Right lobe of liver (tissue), 6 donors: ENCODE results near the gene ASL. TPM values are rescaled to one million over a fixed set of nuclear protein-coding genes. Genes with fewer than 3 reads are reported as not detected.
"Not testable (repeated sequence)": the region's sequence is repeated elsewhere in the genome, so short reads cannot be mapped to it uniquely, and the experiment has no call there.

Experiments
- ATAC-seq, 4 donors: fragments of 200-7000 bp; cut with Tn5 transposase; one replicate each; pipeline ENCODE4 v1.9.1; 2020; ENCODE audit warnings: mild to moderate bottlenecking in 4 of 4, moderate library complexity in 4 of 4
- DNase-seq, 3 donors: peaks; one replicate each; pipeline ENCODE4 v3.0.0-alpha.2; 2020
- H3K27ac ChIP-seq, 3 donors: fragments of 200-600 bp; one replicate each; pipeline ENCODE4 v1.8.0; 2022
- H3K27me3 ChIP-seq, 2 donors: fragments of 200-600 bp; one replicate each; pipeline ENCODE4 v1.8.0; 2022
- H3K36me3 ChIP-seq, 4 donors: fragments of 200-600 bp; sonication (generic) in 1 of 4; one replicate each; pipeline versions ENCODE4 v1.5.1 to v1.8.0; 2017 to 2022; ENCODE audit warnings: control low read depth in 1 of 4
- H3K4me1 ChIP-seq, 4 donors: fragments of 200-600 bp; sonication (generic) in 1 of 4; one replicate each; pipeline versions ENCODE4 v1.5.1 to v1.8.0; 2017 to 2022; ENCODE audit warnings: control low read depth in 1 of 4
- H3K4me3 ChIP-seq, 3 donors: fragments of 200-600 bp; one replicate each; pipeline ENCODE4 v1.8.0; 2022
- H3K9me3 ChIP-seq, 4 donors: fragments of 200-600 bp; sonication (generic) in 1 of 4; one replicate each; pipeline versions ENCODE4 v1.5.1 to v1.8.0; 2017 to 2022; ENCODE audit warnings: control low read depth in 1 of 4
- POLR2A ChIP-seq: fragments of 450-650 bp; IDR thresholded peaks from one replicate; pipeline ENCODE4 v1.6.1; 2017; ENCODE audit warnings: antibody characterized with exemption, mild to moderate bottlenecking
- WGBS: methylation state at CpG from one replicate; pipeline ENCODE4 v1.1.6; 2018; ENCODE audit warnings: low coverage, low lambda C conversion rate; ENCODE audit not compliant: insufficient coverage; ENCODE audit errors: missing lambda C conversion rate; 5-methylcytosine and 5-hydroxymethylcytosine counted together
- intact Hi-C, 2 donors: fragments of 100-400 bp; cut with DNase I; formaldehyde crosslinking; loops; one replicate each; pipeline versions ENCODE4 v1.11.2 to v1.14.1; 2022
- total RNA-seq, 6 experiments: library from RNA; depleted of rRNA in 2 of 6; stranded (reverse); fragments of >200 nt in 2 of 6; fragmentation: NEBNext Ultra II Directional in 3 of 6; extraction: Animal tissue kit (Norgen Biotek cat#: 25700) in 3 of 6; gene quantifications; one replicate each; pipeline versions ENCODE4 v1.1.0 to v1.2.4, GENCODE V29; 2016 to 2023
- TF ChIP-seq, protein P1 (sequence below), 4 donors: fragments of 200-600 bp in 3 of 4; fragments of 450-650 bp in 1 of 4; IDR thresholded peaks; one replicate each; pipeline versions ENCODE4 v1.5.1 to v1.8.0; 2016 to 2022; ENCODE audit warnings: antibody characterized with exemption in 4 of 4, mild to moderate bottlenecking in 2 of 4
- donor health status: DM: no; HTN: yes; CAD: no.
- donor health status: DM: no; HTN: no; CAD: no.
- donor health status: DM: no; HTN: no; CAD: no.
- donor health status: DM: no; HTN: yes; CAD: no.
- donor health status: DM: no; HTN: yes; CAD: no.

Gene ASL
- total RNA-seq, 6 experiments from 2014 or later, result 161 to 356 (median 220) TPM

DNA sequence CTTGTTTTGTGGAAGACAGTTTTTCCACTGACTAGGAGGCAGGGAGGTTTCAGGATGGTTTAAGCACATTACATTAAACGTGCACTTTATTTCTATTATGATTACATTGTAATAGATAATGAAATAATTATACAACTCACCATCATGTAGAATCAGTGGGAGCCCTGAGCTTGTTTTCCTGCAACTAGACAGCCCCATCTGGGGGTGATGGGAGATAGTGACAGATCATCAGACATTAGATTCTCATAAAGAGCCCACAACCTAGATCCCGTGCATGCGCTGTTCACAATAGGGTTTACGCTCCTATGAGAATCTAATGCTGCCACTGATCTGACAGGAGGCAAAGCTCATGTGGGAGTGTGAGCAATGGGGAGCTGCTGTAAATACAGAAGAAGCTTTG, 25.7 kb upstream of the ASL start:
- H3K27ac ChIP-seq, H3K9me3 ChIP-seq, DNase-seq, H3K27me3 ChIP-seq, intact Hi-C loops, H3K36me3 ChIP-seq, H3K4me3 ChIP-seq: not testable (repeated sequence)
- WGBS, result 81% methylated on average over 3 of the region's 4 CpGs
- ATAC-seq, result peak in 1 of 4 donors; percentile 11
- TF ChIP-seq, protein P1, sequence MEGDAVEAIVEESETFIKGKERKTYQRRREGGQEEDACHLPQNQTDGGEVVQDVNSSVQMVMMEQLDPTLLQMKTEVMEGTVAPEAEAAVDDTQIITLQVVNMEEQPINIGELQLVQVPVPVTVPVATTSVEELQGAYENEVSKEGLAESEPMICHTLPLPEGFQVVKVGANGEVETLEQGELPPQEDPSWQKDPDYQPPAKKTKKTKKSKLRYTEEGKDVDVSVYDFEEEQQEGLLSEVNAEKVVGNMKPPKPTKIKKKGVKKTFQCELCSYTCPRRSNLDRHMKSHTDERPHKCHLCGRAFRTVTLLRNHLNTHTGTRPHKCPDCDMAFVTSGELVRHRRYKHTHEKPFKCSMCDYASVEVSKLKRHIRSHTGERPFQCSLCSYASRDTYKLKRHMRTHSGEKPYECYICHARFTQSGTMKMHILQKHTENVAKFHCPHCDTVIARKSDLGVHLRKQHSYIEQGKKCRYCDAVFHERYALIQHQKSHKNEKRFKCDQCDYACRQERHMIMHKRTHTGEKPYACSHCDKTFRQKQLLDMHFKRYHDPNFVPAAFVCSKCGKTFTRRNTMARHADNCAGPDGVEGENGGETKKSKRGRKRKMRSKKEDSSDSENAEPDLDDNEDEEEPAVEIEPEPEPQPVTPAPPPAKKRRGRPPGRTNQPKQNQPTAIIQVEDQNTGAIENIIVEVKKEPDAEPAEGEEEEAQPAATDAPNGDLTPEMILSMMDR (IDR thresholded peaks at IDR 0.05), result peak in 3 of 4 donors; percentile 20 to 35 (median 28)
- peaks cover 0 to 12% (median 0%) of the 10 kb centered on the region in 4 donors for H3K4me1 ChIP-seq

DNA sequence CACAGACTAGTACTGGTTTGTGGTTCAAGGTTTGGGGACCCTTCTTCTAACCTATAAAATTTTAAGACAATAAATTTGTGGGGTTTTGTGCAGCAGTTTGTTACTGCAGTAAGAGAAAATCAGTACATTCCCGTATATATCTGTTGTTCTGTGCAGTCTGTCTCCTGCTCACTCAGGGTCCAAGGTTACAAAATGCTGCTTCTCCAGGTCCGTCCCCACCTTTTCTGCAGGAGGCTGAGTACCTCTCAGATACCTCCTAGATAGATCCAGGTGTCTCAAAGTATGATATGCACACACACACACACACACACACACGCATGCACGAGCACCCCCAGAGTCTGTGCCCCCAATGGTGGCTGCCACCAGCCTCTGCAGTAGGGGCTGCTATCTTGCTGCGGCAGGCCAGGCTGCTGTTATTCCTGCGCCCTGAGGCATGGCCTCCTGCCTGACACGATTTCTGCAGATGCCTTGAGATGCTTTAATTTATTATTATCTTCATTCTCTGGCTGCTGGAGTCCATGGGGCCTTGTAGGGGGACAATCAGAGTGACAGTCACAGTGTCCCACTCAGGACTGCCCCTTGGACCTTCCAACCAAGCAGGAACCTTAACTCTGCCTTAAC, 25.2 kb upstream of the ASL start:
- Histone ChIP-seq H3K36me3 (no peaks in the 10 kb centered on the region), H3K4me3 (no peak overlapping the region), H3K27ac (peak overlapping the region in 1 of 3 donors; percentile 38), H3K9me3 (no peaks in the 10 kb centered on the region), H3K4me1 (peaks cover 0 to 12% (median 0%) of the 10 kb centered on the region in 4 donors), H3K27me3 (no peaks in the 10 kb centered on the region)
- TF ChIP-seq, protein P1 (IDR thresholded peaks at IDR 0.05), result no peak
- TF ChIP-seq POLR2A, result no peak
- ATAC-seq, result no peak
- intact Hi-C loops, result no loop called here
- 75% methylated on average over 2 of the region's 7 CpGs for WGBS
- DNase-seq, result no peak

DNA sequence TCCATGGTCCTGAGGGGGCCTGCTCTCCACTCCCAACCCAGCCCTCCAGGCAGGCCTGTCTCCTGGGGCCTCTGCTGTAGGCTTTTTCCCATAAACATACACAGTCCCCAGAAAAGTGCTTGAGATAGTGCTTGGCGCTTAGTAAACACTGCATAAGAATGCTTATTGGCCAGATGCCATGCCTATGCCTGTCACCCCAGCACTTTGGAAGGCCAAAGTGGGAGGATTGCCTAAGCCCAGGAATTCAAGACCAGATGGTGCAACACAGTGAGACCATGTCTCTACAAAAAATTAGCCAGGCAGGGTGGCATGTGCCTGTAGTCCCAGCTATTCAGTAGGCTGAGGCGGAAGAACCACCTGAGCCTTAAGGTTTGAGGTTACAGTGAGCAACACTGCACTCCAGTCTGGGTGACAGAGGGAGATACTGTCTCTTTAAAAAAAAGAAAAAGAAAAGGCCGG, 24.6 kb upstream of the ASL start:
- WGBS, result 35% methylated on average over 2 of the region's 3 CpGs
- peaks cover 0 to 12% (median 0%) of the 10 kb centered on the region in 4 donors for H3K4me1 ChIP-seq

DNA sequence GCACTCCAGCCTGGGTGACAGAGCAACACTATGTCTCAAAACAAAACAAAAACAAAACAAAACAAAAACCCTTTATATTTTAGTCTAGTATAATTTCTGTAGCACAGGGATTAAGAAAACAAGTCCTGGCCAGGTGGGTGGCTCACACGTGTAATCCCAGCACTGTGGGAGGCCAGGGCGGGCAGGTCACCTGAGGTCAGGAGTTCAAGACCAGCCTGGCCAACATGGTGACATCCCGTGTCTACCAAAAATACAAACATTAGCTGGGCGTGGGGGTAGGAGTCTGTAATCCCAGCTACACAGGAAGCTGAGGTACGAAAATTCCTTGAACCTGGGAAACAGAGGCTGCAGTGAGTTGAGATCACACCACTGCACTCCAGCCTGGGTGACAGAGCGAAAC, 23.2 kb upstream of the ASL start:
- Histone ChIP-seq H3K27ac (no peak overlapping the region), H3K36me3 (no peaks in the 10 kb centered on the region), H3K4me1 (peaks cover 0 to 12% (median 0%) of the 10 kb centered on the region in 4 donors), H3K9me3 (no peaks in the 10 kb centered on the region), H3K4me3 (no peak overlapping the region), H3K27me3 (no peaks in the 10 kb centered on the region)
- DNase-seq (no peak), ATAC-seq (peak in 2 of 4 donors; percentile 9 to 24)
- intact Hi-C loops, result no loop called here
- TF ChIP-seq POLR2A, result no peak
- TF ChIP-seq, protein P1 (IDR thresholded peaks at IDR 0.05), result no peak
- WGBS, result 13% methylated on average over 3 of the region's 6 CpGs

More for the DNA sequence above, 24.6 kb upstream of the ASL start:
- no peak for TF ChIP-seq POLR2A
- TF ChIP-seq, protein P1 (IDR thresholded peaks at IDR 0.05), result no peak
- ATAC-seq (peak; percentile 79 to 88 (median 80)), DNase-seq (peak in 1 of 3 donors; percentile 63)
- Histone ChIP-seq H3K9me3 (no peaks in the 10 kb centered on the region), H3K36me3 (no peaks in the 10 kb centered on the region), H3K27ac (peak overlapping the region in 2 of 3 donors; percentile 11 to 38), H3K4me3 (no peak overlapping the region), H3K27me3 (no peaks in the 10 kb centered on the region)
- intact Hi-C loops, result no loop called here
